GM23248 (cell line): ENCODE data around the gene IRF3.

Source experiments
- EZH2 ChIP-seq: fragments of 200-600 bp; sonication (generic); IDR thresholded peaks from 2 replicates; pipeline ENCODE4 v1.6.1; 2018; ENCODE audit warnings: antibody characterized with exemption, mild to moderate bottlenecking; ENCODE audit not compliant: insufficient read depth, poor library complexity, severe bottlenecking
- EZH2phosphoT487 ChIP-seq: fragments of 200-600 bp; sonication (generic); IDR thresholded peaks from 2 replicates; pipeline ENCODE4 v1.6.1; 2018; ENCODE audit warnings: antibody characterized with exemption, moderate library complexity, mild to moderate bottlenecking, low read depth; ENCODE audit not compliant: insufficient read depth

DNA sequence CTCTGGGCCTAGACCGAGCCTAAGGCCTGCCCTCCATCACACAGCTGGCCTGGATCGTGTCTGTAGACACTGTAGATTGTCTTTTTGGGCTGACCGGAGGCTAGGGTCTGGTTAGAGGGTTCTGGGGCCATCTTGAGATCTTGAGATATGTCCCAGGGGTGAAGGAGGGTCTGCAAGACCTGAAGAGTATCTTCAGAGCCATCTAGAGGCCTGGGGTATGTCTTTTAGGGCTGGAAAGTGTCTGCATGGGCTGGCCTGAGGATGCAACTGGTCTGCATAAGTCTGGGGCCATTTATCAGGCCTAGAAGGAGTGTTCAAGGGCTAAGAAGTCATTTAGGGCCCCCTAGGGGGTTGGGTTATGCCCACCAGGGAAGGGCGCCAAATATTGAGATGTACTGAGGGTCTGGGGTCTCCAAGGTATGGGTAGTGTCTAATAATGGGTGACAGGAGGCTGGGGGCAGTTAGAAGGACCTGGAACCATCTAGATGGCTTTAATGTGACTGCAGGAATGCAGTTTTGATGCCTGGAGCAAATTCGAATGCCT lies 23.1 kb downstream of the IRF3 start:
- no peak for TF ChIP-seq EZH2
- TF ChIP-seq EZH2phosphoT487 = no peak
